Upper lobe of left lung (tissue), 4 donors: ENCODE measurements around the gene TCEANC.

Experiments
- CTCF ChIP-seq, 6 experiments: fragments of 450-650 bp in 4 of 6; fragments of 200-600 bp in 2 of 6; sonication (generic) in 2 of 6; IDR thresholded peaks; one replicate each; pipeline ENCODE4 v1.5.1; 2016 to 2019; ENCODE audit warnings: antibody characterized with exemption in 6 of 6
- POLR2A ChIP-seq, 4 donors: fragments of 450-650 bp; IDR thresholded peaks; one replicate each; pipeline ENCODE4 v1.5.1; 2016 to 2017; ENCODE audit warnings: antibody characterized with exemption in 4 of 4, mild to moderate bottlenecking in 2 of 4
- POLR2AphosphoS5 ChIP-seq, 2 donors: sonication (generic); formaldehyde crosslinking; IDR thresholded peaks; one replicate each; pipeline ENCODE4 v1.5.1; 2017; ENCODE audit warnings: antibody characterized with exemption in 2 of 2

- TF ChIP-seq CTCF (IDR thresholded peaks at IDR 0.05) (no peak), POLR2A (IDR thresholded peaks at IDR 0.05) (no peak), POLR2AphosphoS5 (IDR thresholded peaks at IDR 0.05) (no peak)
These were observed 601 bp upstream of the TCEANC start for GRCh38 chrX:13652287-13652793.
